IMR-90 (cell line): ENCODE results near the gene ITPRIP. TPM values are rescaled to one million over a fixed set of nuclear protein-coding genes. Genes with fewer than 3 reads are reported as not detected.

Source experiments
- ATAC-seq: fragments of 200-7000 bp; cut with Tn5 transposase; 2 replicates; pipeline ENCODE4 v1.9.1; 2020; ENCODE audit warnings: low read depth, mild to moderate bottlenecking, moderate library complexity
- BruUV-seq: library from RNA; stranded (reverse); fragments of 400-500 nt; replicated peaks from 2 replicates; lab custom pipeline; 2021; lab: Mats Ljungman, UMichigan
- CTCF ChIA-PET: fragments of 300-600 bp; formaldehyde crosslinking; extraction: SDS; loops from one replicate; lab custom pipeline; 2021; ENCODE audit warnings: antibody characterized with exemption; lab: Yijun Ruan, JAX
- POLR2A ChIA-PET: fragments of 300-600 bp; sonication (Branson Sonifier 250); formaldehyde crosslinking; loops from one replicate; lab custom pipeline; 2022; ENCODE audit warnings: antibody characterized with exemption; ENCODE audit not compliant: unreplicated experiment; lab: Charles Lee
- DNase-seq: peaks from one replicate; pipeline ENCODE4 v3.0.0; 2013
- H2AFZ ChIP-seq: replicated peaks from 2 replicates; pipeline ENCODE3; 2013; ENCODE audit warnings: low read length, mild to moderate bottlenecking; ENCODE audit not compliant: poor library complexity
- H2AK5ac ChIP-seq: 2 replicates; pipeline ENCODE4 v1.6.1; 2013; ENCODE audit warnings: low read depth, low read length, inconsistent platforms
- H2AK9ac ChIP-seq: replicated peaks from 2 replicates; pipeline ENCODE3; 2013; ENCODE audit warnings: mild to moderate bottlenecking, low read depth, low read length, moderate library complexity; ENCODE audit not compliant: poor library complexity
- H2BK120ac ChIP-seq: 2 replicates; pipeline ENCODE4 v1.6.1; 2013; ENCODE audit warnings: low read depth, low read length, inconsistent platforms
- H2BK15ac ChIP-seq: 3 replicates; pipeline ENCODE4 v1.6.1; 2013; ENCODE audit warnings: low read depth, low read length, inconsistent platforms
- H2BK20ac ChIP-seq: 2 replicates; pipeline ENCODE4 v1.6.1; 2013; ENCODE audit warnings: low read depth, mild to moderate bottlenecking, inconsistent platforms, low read length, moderate library complexity
- H2BK5ac ChIP-seq: 2 replicates; pipeline ENCODE4 v1.6.1; 2013; ENCODE audit warnings: mild to moderate bottlenecking, low read depth, low read length, inconsistent platforms; ENCODE audit not compliant: poor library complexity, severe bottlenecking
- H3K14ac ChIP-seq: replicated peaks from 2 replicates; pipeline ENCODE4 v1.6.1; 2013; ENCODE audit warnings: low read depth, low read length, inconsistent platforms
- H3K18ac ChIP-seq: 2 replicates; pipeline ENCODE4 v1.6.1; 2013; ENCODE audit warnings: low read depth, low read length, control low read depth
- H3K23ac ChIP-seq: 2 replicates; pipeline ENCODE4 v1.6.1; 2013; ENCODE audit warnings: low read depth, low read length, inconsistent platforms
- H3K27ac ChIP-seq: 2 replicates; pipeline ENCODE4 v1.5.1; 2013; ENCODE audit warnings: mild to moderate bottlenecking, control low read depth, low read length; ENCODE audit not compliant: insufficient read depth
- H3K27me3 ChIP-seq: 2 replicates; pipeline ENCODE4 v1.6.1; 2013; ENCODE audit warnings: low read length; ENCODE audit not compliant: control insufficient read depth, insufficient read depth
- H3K36me3 ChIP-seq: 2 replicates; pipeline ENCODE4 v1.6.1; 2013; ENCODE audit warnings: low read length, mixed read lengths; ENCODE audit not compliant: control insufficient read depth, insufficient read depth
- H3K4ac ChIP-seq: 2 replicates; pipeline ENCODE4 v1.6.1; 2013; ENCODE audit warnings: low read depth, low read length, inconsistent platforms
- H3K4me1 ChIP-seq: 2 replicates; pipeline ENCODE4 v1.6.1; 2013; ENCODE audit warnings: low read length, mixed read lengths; ENCODE audit not compliant: control insufficient read depth, insufficient read depth
- H3K4me2 ChIP-seq: 2 replicates; pipeline ENCODE4 v1.6.1; 2013; ENCODE audit warnings: low read depth, mild to moderate bottlenecking, control low read depth, low read length, moderate library complexity
- H3K4me3 ChIP-seq: 2 replicates; pipeline ENCODE4 v1.5.1; 2013; ENCODE audit warnings: low read depth, mild to moderate bottlenecking, control low read depth, low read length, moderate library complexity; ENCODE audit not compliant: insufficient read depth
- H3K56ac ChIP-seq: 2 replicates; pipeline ENCODE4 v1.6.1; 2013; ENCODE audit warnings: low read length, inconsistent platforms; ENCODE audit not compliant: insufficient read depth; ENCODE audit errors: extremely low read depth
- H3K79me1 ChIP-seq, 2 experiments: 2 replicates each; pipeline ENCODE4 v1.6.1; 2013; ENCODE audit warnings: low read length in 2 of 2, inconsistent platforms in 1 of 2, low read depth in 1 of 2
- H3K9ac ChIP-seq: 2 replicates; pipeline ENCODE4 v1.6.1; 2013; ENCODE audit warnings: low read depth, low read length, control low read depth
- H3K9me1 ChIP-seq: 2 replicates; pipeline ENCODE4 v1.6.1; 2013; ENCODE audit warnings: low read length, inconsistent platforms; ENCODE audit not compliant: insufficient read depth
- H3K9me3 ChIP-seq: 2 replicates; pipeline ENCODE4 v1.6.1; 2013; ENCODE audit warnings: low read length; ENCODE audit not compliant: control insufficient read depth, insufficient read depth
- H4K20me1 ChIP-seq: 2 replicates; pipeline ENCODE4 v1.6.1; 2013; ENCODE audit warnings: low read length, inconsistent platforms; ENCODE audit not compliant: insufficient read depth
- H4K5ac ChIP-seq: 2 replicates; pipeline ENCODE4 v1.6.1; 2013; ENCODE audit warnings: mild to moderate bottlenecking, low read depth, low read length, control low read depth
- H4K8ac ChIP-seq, 2 experiments: 2 replicates each; pipeline ENCODE4 v1.6.1; 2013; ENCODE audit warnings: low read depth in 2 of 2, low read length in 2 of 2, control low read depth in 1 of 2, inconsistent platforms in 1 of 2
- H4K91ac ChIP-seq: 2 replicates; pipeline ENCODE4 v1.6.1; 2013; ENCODE audit warnings: low read depth, low read length, inconsistent platforms; ENCODE audit not compliant: insufficient read depth
- BHLHE40 ChIP-seq: fragments of 150-350 bp; IDR thresholded peaks from 2 replicates; pipeline ENCODE4 v1.6.1; 2016; ENCODE audit warnings: mild to moderate bottlenecking, low read depth, low read length
- MAFK ChIP-seq: IDR thresholded peaks from 2 replicates; pipeline ENCODE4 v1.6.1; 2012; ENCODE audit warnings: low read depth, low read length, improper control_type of control experiment
- WGBS, 2 experiments: methylation state at CpG; one replicate each; pipeline versions ENCODE4 v1.1.5 to v1.1.7; 2013; ENCODE audit warnings: missing lambda C conversion rate in 2 of 2; ENCODE audit not compliant: insufficient read length in 1 of 2; ENCODE audit errors: extremely low coverage in 2 of 2; 5-methylcytosine and 5-hydroxymethylcytosine counted together
- dilution Hi-C: fragments of 300-500 bp; cut with HindIII; formaldehyde crosslinking; loops from one replicate; pipeline ENCODE4 v1.14.3; 2018; ENCODE audit warnings: low sequenced_read_pairs; ENCODE audit not compliant: unreplicated experiment
- in situ Hi-C: fragments of 300-500 bp; cut with MboI; formaldehyde crosslinking; loops from 3 replicates; pipeline ENCODE4 v1.14.3; 2019; ENCODE audit warnings: low sequenced_read_pairs, inconsistent platforms, mixed read lengths
- intact Hi-C: fragments of 100-400 bp; cut with micrococcal nuclease; formaldehyde crosslinking; loops from 2 replicates; pipeline ENCODE4 v1.10.0; 2022
- polyA plus RNA-seq, 3 experiments: library from polyadenylated mRNA; depleted of rRNA; stranded (reverse); fragments of >200 nt; gene quantifications; 2 replicates each; pipeline ENCODE4 v1.2.3, GENCODE V29; 2012; ENCODE audit warnings: low replicate concordance in 1 of 3
- total RNA-seq: library from RNA; depleted of rRNA; stranded (reverse); fragments of >200 nt; gene quantifications from 2 replicates; pipeline ENCODE4 v1.2.3, GENCODE V29; 2012

ITPRIP gene
- total and polyA plus RNA-seq, 2 of the 4 experiments (the other 2 are of a cell fraction): 7.5 to 31.9 TPM

DNA sequence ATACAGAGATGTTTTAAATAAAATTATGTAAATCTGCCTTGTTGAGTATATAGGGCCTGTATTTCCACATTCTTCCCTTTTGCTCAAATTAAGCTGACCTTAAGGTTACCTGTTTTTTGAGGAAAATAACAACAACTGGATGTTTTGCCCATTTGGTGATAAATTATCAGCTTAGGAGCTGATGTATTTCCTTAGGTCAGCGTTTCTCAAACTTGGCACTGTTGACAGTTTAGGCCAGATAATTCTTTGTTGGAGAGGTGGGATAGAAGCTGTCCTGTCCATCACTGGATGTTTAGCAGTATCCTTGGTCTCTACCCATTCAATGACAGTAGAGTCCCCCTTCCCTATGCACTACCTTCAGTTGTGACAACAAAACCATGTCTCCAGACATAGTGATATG, 62.1 kb downstream of the ITPRIP start:
- H2BK120ac ChIP-seq: no peak overlapping the region
- H2AK5ac ChIP-seq: no peak overlapping the region
- no peak overlapping the region for H4K91ac ChIP-seq
- H3K36me3 ChIP-seq: no peaks in the 10 kb centered on the region
- H3K14ac ChIP-seq: no peak overlapping the region
- H4K8ac ChIP-seq: no peak overlapping the region
- no peak overlapping the region for H2BK20ac ChIP-seq
- H2BK5ac ChIP-seq: no peak overlapping the region
- H3K18ac ChIP-seq: no peak overlapping the region
- ATAC-seq (no peak), DNase-seq (no peak)
- no peak overlapping the region for H3K4ac ChIP-seq
- no peaks in the 10 kb centered on the region; the same call in 1 of the 2 replicates for H3K9me1 ChIP-seq
- H3K9me3 ChIP-seq: no peaks in the 10 kb centered on the region
- ChIA-PET POLR2A (interaction anchor here (0.6 kb wide), 1 partner anchor 52 kb away, joined by 3 read pairs; no protein-coding TSS in a partner anchor), CTCF (interaction anchor here (1.1 to 3.2 kb wide), 3 partner anchors 23 to 73 kb away, joined by 3 to 14 read pairs (median 4); no protein-coding TSS in a partner anchor)
- intact Hi-C loops: no loop called here
- no CpG with 5 or more reads among the region's 1 CpG for WGBS, 2 experiments
- H3K27ac ChIP-seq: no peak overlapping the region
- TF ChIP-seq BHLHE40: no peak
- peak; percentile 80 for TF ChIP-seq MAFK
- no peak overlapping the region for H2AK9ac ChIP-seq
- no peaks in the 10 kb centered on the region for H4K20me1 ChIP-seq
- H3K27me3 ChIP-seq: no peaks in the 10 kb centered on the region
- BruUV-seq: no TSS peak
- dilution Hi-C loops: no loop called here
- no peak overlapping the region for H2BK15ac ChIP-seq
- peaks cover 13% of the 10 kb centered on the region for H3K4me1 ChIP-seq
- no peak overlapping the region for H3K23ac ChIP-seq
- no peak overlapping the region for H2AFZ ChIP-seq
- no peak overlapping the region for H3K4me3 ChIP-seq
- H3K9ac ChIP-seq: no peak overlapping the region
- in situ Hi-C loops: no loop called here
- H3K4me2 ChIP-seq: no peak overlapping the region
- peaks cover 0 to 4% of the 10 kb centered on the region in 2 experiments; a peak in 1 of 4 replicates for H3K79me1 ChIP-seq
- no peak overlapping the region for H3K56ac ChIP-seq
- H4K5ac ChIP-seq: no peak overlapping the region
